HG03139 (cell line): Measurements from ENCODE around the gene NELL1.
"Not testable (repeated sequence)": the region's sequence is repeated elsewhere in the genome, so short reads cannot be mapped to it uniquely, and the experiment has no call there.

Experiments used
- ATAC-seq: cut with Tn5 transposase; IDR thresholded peaks from one replicate; pipeline ENCODE4 v1.9.1; 2021; ENCODE audit not compliant: unreplicated experiment

Gene NELL1

GRCh38 chr11:21174781-21175180 lies 505.4 kb downstream of the NELL1 start:
- ATAC-seq, result no peak

- no peak for ATAC-seq
These were observed 508.0 kb downstream of the NELL1 start for GRCh38 chr11:21177379-21177778.

GRCh38 chr11:21179770-21180169 lies 510.4 kb downstream of the NELL1 start:
- ATAC-seq, result no peak

- no peak for ATAC-seq
These were observed 510.8 kb downstream of the NELL1 start for GRCh38 chr11:21180182-21180581.

DNA sequence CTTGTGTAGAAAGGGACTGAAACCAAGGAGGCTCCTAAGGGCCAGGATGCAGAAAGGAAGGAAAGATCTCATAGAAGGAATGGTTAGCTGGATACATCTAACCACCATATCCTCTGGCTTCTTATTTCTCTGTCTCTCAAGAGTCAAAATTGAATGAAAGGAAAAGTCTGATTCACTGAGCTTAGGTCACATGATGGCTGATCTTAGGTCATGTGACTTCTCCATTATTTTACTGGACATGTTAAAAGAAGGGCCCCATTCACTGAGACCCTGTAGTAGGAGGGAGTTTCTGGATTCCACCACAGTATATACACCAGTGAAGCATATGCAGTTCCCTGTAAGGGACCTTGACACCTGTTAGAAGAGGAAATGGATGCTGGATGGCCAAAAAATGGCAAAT lies 516.6 kb downstream of the NELL1 start:
- no peak for ATAC-seq

- ATAC-seq, result no peak
These were observed 520.8 kb downstream of the NELL1 start for GRCh38 chr11:21190181-21190580.

DNA sequence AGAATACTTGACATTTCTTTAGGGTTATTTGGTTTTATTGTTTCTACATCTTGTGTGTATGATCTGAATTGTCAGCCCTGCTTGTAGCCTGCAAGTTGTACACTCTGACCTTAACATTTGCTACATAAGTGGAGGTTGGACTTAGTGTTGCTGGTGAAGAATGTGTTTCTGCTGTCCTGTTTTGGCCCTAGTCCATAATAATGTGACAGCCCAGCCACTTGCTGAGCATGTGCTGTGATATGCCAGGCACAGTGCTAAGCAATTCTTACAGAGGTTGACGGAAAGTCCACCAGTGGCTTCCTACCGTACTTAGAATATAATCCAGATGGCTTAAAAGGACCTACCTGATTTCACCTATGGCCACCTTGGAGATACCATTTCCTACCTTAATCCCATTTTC lies 526.6 kb downstream of the NELL1 start:
- no peak for ATAC-seq

- ATAC-seq, result no peak
These were observed 529.1 kb downstream of the NELL1 start for GRCh38 chr11:21198498-21198897.

- no peak for ATAC-seq
These were observed 535.8 kb downstream of the NELL1 start for GRCh38 chr11:21205205-21205604.

DNA sequence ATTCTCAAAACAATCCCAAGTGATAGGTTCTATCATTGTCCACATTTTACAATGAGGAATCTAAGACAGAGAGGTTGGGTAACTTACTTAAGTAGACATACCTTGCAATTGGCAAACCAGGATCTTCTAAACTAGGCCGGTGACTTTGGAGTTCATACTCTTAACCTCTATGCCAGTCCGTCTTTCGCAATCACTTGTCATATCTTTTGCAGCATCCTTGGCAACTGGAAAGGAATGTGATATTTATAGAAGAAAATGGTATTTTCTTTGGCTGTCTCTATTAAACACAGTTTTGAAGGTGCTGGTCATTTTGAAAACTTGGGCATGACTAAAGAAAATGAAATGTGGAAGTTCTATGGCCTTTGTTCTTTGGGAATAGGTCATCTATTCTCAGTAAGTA lies 556.5 kb downstream of the NELL1 start:
- ATAC-seq, result no peak

DNA sequence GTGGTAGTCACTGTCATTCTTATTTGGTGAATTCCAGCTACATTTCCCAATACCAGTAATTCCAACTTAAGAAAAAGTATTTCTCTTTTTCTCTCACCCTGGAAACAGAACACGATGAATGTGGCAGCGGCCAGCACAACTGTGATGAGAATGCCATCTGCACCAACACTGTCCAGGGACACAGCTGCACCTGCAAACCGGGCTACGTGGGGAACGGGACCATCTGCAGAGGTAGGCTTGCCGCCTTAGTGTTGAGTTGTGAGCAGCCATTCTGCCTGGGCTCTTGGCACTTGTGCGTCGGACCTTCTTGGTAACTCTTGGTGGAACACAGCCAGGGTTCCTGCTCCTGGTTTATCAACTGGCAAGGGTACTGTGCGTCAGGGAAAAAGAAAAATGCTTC lies 559.8 kb downstream of the NELL1 start:
- no peak for ATAC-seq

DNA sequence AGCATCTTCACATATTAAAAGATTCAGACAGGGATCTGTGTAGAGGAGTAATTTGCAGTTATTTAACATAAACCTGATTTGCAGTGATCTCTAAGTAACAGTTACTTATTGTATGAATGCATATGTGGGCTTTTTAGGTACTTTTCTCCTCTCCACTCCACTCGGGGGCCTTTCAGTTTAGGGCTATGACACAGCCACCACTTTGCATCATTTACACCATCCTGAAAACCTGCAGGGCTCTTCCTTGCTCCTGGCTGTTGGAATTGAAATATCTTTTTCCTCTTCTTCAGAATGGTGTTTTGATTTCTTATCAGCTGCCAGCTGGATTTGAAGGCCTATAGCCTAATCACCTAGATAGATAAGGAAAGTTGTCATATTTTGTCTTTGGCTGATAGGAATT lies 580.8 kb downstream of the NELL1 start:
- ATAC-seq, result no peak

- no peak for ATAC-seq
These were observed 584.7 kb downstream of the NELL1 start for GRCh38 chr11:21254055-21254454.

- no peak for ATAC-seq
These were observed 585.4 kb downstream of the NELL1 start for GRCh38 chr11:21254790-21255189.

DNA sequence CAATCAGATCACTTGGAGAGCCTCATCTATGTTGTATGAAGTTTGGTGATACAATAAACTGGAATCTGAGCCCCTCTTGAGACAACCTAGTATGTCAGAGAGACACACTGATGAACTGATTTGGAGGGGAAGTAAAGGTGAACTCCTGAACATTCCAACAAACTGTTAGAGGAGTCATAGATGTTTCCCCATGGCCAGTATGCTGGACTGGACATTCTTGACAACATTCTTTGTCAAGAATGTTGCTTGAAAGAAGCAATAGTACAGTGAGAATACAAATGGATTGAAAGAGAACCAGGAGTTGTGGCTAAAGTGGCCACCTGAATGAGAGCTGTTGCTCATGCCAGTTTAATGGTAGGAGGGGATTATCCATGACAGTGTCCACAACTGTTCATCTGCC lies 588.1 kb downstream of the NELL1 start:
- no peak for ATAC-seq

- ATAC-seq, result no peak
These were observed 589.0 kb downstream of the NELL1 start for GRCh38 chr11:21258414-21258813.

DNA sequence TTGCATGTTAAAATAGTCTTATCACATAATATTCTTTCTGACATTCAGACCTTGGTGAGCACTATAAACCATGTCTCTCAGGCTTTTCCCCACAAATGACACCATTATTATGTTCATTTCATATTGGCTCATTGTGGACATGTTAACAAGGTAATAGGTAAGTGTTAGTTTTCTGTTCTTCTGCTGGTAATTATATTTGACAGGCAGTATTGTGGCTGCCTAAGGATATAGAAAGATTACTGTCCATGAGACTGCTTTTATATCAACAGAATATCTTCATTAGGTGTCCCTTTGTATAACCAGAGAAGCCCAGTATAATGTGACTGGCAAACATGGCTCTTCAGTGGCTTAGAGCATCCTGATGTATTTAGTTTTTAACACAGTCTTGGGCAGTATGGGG lies 590.7 kb downstream of the NELL1 start:
- no peak for ATAC-seq

- ATAC-seq, result no peak
These were observed 593.6 kb downstream of the NELL1 start for GRCh38 chr11:21262992-21263391.

- ATAC-seq, result no peak
These were observed 594.7 kb downstream of the NELL1 start for GRCh38 chr11:21264125-21264524.

DNA sequence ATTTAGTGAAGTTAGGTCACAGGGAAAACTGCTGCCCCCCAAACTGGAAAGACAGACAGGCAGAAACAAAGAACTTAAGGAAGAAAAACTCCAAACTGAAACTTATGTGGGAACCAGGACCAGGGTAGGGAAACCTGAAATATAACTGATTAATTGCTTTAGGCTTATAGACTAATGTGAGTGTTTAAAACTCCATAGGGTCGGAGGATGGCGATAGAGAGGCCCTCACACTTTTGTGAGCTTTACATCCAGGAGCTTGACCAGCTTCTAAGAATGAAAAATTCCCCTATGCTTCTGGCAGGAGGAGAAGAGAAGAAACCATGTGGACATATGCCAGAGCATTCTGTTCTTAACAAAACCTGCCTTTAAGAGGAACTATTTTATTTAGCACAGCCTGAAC lies 598.6 kb downstream of the NELL1 start:
- no peak for ATAC-seq

- not testable (repeated sequence) for ATAC-seq
These were observed 602.8 kb downstream of the NELL1 start for GRCh38 chr11:21272139-21272538.

DNA sequence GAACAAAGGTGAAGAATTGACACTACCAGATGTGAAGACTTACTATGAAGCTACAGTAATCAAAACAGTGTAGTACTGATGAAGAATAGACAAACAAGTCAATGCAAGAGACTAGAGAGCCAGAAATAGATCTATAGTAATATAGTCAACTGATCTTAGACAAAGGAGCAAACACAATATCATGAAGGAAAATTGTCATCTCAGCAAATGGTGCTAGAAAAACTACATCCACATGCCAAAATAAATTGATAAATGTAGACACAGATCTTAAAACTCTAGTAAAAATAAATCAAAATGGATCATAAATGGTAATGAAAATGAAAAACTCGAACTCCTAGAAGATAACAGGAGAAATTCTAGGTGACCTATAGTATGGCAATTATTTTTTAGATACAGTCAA lies 609.5 kb downstream of the NELL1 start:
- ATAC-seq, result no peak

GRCh38 chr11:21285104-21285503 lies 615.7 kb downstream of the NELL1 start:
- no peak for ATAC-seq

- no peak for ATAC-seq
These were observed 620.3 kb downstream of the NELL1 start for GRCh38 chr11:21289686-21290085.
